Activated T-helper 1 cell treated with anti-CD3 and anti-CD28 coated beads, Interleukin-12 subunit alpha, Interleukin-12 subunit beta, Interleukin-2, Interleukin-4 antibody, amounts not matched to agents 30 ng/mL and 10 ng/mL and 1 ng/mL, durations not matched to agents 14 hours and 24 hours and 36 hours (primary cell): ENCODE data around the gene NHLH2. TPM values are rescaled to one million over a fixed set of nuclear protein-coding genes. Genes with fewer than 3 reads are reported as not detected.

Experiments used
- DNase-seq: peaks from one replicate; pipeline ENCODE4 v3.0.0; 2021; ENCODE audit warnings: low spot score
- H3K27ac Mint-ChIP-seq: one replicate; pipeline ENCODE4 v1.8.0; 2021; ENCODE audit warnings: mild to moderate bottlenecking, mixed read lengths
- H3K27me3 Mint-ChIP-seq: one replicate; pipeline ENCODE4 v1.8.0; 2022; ENCODE audit warnings: mild to moderate bottlenecking, moderate library complexity, mixed read lengths; ENCODE audit not compliant: insufficient read depth
- H3K36me3 Mint-ChIP-seq: one replicate; pipeline ENCODE4 v1.8.0; 2021; ENCODE audit warnings: low read depth, mixed read lengths
- H3K4me1 Mint-ChIP-seq: one replicate; pipeline ENCODE4 v1.8.0; 2021; ENCODE audit warnings: low read depth, mixed read lengths
- H3K4me3 Mint-ChIP-seq: one replicate; pipeline ENCODE4 v1.8.0; 2021; ENCODE audit warnings: mild to moderate bottlenecking, moderate library complexity, mixed read lengths
- H3K9me3 Mint-ChIP-seq: one replicate; pipeline ENCODE4 v1.8.0; 2021; ENCODE audit warnings: mixed read lengths
- intact Hi-C: fragments of 100-400 bp; cut with micrococcal nuclease; formaldehyde crosslinking; loops from one replicate; pipeline ENCODE4 v1.15.1; 2024
- total RNA-seq: library from RNA; stranded (reverse); gene quantifications from 2 replicates; pipeline ENCODE4 v1.2.3, GENCODE V29; 2022

Gene NHLH2
- total RNA-seq, 1 donor from 2014 or later, result not detected

DNA sequence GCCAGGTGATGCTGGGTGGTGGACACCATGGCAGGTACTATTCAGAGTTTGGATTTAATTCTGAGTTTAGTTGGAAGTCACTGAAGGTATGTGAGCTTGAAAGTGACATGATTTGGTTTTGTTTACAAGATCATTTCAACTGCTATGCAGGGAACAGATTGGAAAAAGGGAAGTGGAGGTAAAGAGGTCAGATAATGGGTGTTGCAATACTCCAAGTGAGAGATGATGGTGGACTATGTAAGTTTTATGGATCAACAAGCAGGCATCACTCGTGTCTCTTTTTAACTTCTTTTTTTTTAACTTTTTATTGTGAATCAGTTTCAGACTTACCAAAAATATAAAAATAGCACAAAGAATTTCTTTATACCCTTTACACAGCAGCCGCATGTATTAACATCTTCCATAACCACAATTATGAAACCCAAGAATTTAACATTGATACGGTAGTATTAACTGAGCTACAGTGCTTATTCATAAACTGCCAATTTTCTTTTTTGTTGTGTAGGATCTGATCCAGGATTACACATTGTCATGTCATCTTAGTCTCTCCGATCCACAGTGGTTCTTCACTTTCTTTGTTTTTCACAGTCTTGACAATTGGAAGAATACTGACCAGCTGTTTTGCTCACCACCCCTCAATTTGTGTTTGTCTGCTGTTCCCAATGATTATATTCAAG lies 24.9 kb upstream of the NHLH2 start:
- no peak overlapping the region for H3K4me3 Mint-ChIP-seq
- H3K4me1 Mint-ChIP-seq, result no peaks in the 10 kb centered on the region
- intact Hi-C loops, result no loop called here
- H3K27ac Mint-ChIP-seq, result no peak overlapping the region
- no peak for DNase-seq
- no peaks in the 10 kb centered on the region for H3K9me3 Mint-ChIP-seq
- no peaks in the 10 kb centered on the region for H3K36me3 Mint-ChIP-seq
- H3K27me3 Mint-ChIP-seq, result peaks cover 7% of the 10 kb centered on the region

DNA sequence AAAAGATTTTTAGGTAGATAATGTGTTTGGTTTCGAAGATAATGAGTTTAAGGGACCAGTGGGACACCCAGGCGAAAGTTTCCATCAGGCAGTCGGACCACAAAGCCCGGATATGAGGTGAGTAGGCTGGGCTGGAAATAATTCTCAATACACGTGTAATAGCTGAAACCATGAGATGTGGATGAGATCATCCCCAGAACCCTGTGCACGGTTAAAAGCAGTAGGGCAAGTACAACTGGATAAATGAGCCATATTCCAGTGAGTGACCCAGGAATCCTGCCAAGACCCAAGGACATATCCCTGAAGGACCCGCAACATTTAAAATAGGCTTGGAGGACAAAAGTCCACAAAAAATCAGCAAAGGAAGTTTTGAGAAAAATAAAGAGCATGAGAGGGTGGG lies 21.5 kb upstream of the NHLH2 start:
- H3K27ac Mint-ChIP-seq, result no peak overlapping the region
- intact Hi-C loops, result no loop called here
- H3K27me3 Mint-ChIP-seq, result peaks cover 1% of the 10 kb centered on the region
- no peak for DNase-seq
- no peaks in the 10 kb centered on the region for H3K4me1 Mint-ChIP-seq
- H3K9me3 Mint-ChIP-seq, result no peaks in the 10 kb centered on the region
- H3K36me3 Mint-ChIP-seq, result no peaks in the 10 kb centered on the region
- no peak overlapping the region for H3K4me3 Mint-ChIP-seq

DNA sequence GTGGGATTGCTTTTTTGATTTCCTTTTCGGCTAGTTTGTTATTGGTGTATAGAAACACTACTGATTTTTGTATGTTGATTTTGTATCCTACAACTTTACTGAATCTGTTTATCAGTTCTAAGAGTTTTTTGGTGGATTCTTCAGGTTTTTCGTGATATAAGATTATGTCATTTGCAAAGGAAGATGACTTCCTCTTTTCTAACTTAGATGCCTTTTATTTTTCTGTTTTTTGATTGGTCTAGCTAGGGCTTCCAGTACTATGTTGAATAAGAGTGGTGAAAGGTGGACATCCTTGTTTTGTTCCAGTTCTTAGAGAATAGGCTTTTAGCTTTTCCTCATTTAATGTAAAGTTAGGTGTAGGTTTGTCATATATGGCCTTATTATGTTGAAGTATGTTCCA lies 13.1 kb upstream of the NHLH2 start:
- intact Hi-C loops, result no loop called here
- no peak overlapping the region for H3K27ac Mint-ChIP-seq
- no peaks in the 10 kb centered on the region for H3K4me1 Mint-ChIP-seq
- no peaks in the 10 kb centered on the region for H3K36me3 Mint-ChIP-seq
- H3K4me3 Mint-ChIP-seq, result no peak overlapping the region
- DNase-seq, result no peak
- no peaks in the 10 kb centered on the region for H3K9me3 Mint-ChIP-seq
- H3K27me3 Mint-ChIP-seq, result peaks cover 16% of the 10 kb centered on the region

DNA sequence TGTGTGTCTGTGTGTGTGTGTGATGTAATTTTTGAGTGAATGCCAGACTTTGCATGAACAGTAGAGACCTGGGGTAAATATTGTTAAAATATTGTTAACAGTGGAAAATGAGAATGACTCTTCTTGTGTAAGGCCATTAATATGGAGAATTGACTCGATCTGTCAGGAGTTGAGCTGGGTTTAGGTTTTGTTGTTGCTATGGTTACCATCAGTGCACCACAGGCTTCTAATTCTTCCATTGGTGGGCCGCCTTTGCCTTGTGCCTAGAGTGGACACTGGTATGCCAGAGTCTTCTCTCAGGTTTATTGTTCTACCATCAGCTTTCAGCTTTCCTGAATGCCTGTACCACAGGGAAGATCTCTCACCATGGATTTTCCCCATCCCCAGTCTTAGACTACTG lies 10.0 kb upstream of the NHLH2 start:
- Mint-ChIP-seq H3K27me3 (peaks cover 16% of the 10 kb centered on the region), H3K27ac (no peak overlapping the region), H3K4me3 (no peak overlapping the region), H3K36me3 (no peaks in the 10 kb centered on the region), H3K4me1 (no peaks in the 10 kb centered on the region), H3K9me3 (no peaks in the 10 kb centered on the region)
- no peak for DNase-seq
- intact Hi-C loops, result no loop called here

DNA sequence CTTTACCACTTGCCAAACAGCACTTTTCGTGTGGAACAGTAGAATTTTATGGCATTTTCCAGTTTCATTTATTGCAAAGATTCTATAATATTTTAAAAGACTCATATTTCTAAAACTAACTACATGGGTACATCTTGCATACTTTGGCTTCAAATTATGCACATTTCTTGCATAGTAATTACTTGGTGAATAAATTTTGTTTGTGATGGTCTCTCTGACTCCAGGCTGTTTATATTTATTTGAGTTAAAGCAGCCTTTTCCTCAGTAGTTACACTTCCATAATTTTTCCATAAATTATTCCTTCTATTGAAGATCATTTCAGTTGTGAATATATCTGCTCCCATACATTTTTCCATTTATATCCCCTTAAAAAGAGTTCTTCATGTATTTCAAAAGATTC lies 6.9 kb upstream of the NHLH2 start:
- Mint-ChIP-seq H3K4me1 (no peaks in the 10 kb centered on the region), H3K4me3 (no peak overlapping the region), H3K27me3 (peaks cover 16% of the 10 kb centered on the region), H3K9me3 (no peaks in the 10 kb centered on the region), H3K27ac (no peak overlapping the region), H3K36me3 (no peaks in the 10 kb centered on the region)
- no peak for DNase-seq
- intact Hi-C loops, result no loop called here

DNA sequence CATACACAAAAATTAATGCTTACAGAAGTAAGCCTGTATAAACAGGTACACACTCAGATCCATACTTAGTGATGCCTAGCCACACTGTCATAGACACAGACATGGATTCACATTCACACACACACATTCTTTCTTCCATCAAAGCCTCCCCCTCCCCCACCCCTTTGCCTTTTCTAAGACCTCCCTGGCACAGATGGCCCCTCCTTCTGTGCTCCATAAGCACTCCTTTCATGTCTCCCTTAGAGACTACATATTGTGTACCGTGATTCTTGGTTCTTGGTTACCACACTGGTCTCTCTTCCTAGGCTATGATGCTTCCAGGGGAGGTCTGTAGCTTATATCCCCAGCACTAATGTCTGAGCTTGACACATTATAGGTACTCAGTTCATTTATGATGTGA lies 2.0 kb upstream of the NHLH2 start:
- H3K4me1 Mint-ChIP-seq, result no peaks in the 10 kb centered on the region
- no peak for DNase-seq
- H3K27me3 Mint-ChIP-seq, result peaks cover 37% of the 10 kb centered on the region
- no peak overlapping the region for H3K27ac Mint-ChIP-seq
- H3K36me3 Mint-ChIP-seq, result no peaks in the 10 kb centered on the region
- no peak overlapping the region for H3K4me3 Mint-ChIP-seq
- no peaks in the 10 kb centered on the region for H3K9me3 Mint-ChIP-seq
- intact Hi-C loops, result no loop called here

DNA sequence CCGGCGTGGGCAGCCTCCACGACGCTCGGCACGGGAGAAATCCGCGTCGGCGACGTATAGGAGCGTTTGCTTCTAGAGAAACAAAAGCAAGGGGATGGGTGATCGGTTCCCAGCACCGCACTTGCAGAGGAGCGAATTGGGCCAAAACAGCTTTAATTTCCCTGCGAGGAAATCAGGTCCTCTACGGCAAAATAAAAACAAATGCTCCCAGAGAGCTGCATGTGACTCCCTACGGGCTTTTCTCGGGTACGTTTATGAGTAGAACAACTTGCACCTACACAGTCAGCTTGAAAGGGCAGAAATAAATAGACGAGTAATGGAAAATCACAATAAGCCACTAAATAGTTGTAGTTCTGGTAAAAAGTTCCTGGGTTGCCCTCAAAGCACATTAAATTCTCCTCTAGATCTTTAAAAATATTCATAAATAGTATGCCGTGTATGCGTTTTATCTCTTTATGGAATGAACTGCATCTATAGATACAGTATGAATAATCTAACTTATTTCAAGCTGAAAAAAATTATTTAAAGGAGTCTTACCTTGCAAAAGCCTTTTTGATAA lies 1.2 kb downstream of the NHLH2 start:
- Mint-ChIP-seq H3K27ac (no peak overlapping the region), H3K4me3 (no peak overlapping the region), H3K27me3 (peaks cover 61% of the 10 kb centered on the region), H3K4me1 (no peaks in the 10 kb centered on the region), H3K9me3 (no peaks in the 10 kb centered on the region), H3K36me3 (no peaks in the 10 kb centered on the region)
- intact Hi-C loops, result no loop called here
- DNase-seq, result no peak

DNA sequence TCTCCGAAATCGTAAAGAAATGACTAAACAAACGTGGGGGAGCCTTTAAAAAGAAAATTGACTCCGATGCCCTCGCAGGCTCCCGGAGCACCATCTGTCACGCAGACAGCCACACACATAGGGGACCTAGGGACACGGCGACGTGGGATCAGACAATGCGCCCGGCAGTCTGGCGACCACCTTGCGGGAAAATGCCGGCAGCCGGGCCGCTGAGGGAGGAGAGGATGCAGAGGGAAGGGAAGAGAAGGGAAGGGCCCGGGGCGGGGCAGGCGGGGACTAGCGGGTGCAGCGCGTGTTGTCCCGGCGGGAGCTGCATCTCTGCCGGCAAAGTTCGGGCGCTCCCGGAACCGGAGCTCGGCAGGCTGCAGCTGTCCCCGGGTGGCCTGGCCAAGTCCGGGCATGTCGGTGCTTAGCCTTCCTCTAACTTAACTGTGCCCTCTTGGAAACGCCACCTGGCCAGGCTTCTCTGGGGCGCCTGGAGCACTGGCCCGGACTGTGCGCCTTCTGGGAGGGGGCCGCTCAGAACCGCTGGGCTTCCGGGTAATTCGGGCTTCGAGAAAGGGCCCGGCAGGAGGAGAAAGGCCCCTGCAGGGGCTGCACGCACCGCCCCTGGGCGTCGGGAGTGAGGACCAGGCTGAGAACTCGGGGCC lies 1.8 kb downstream of the NHLH2 start:
- H3K27ac Mint-ChIP-seq, result no peak overlapping the region
- no peaks in the 10 kb centered on the region for H3K4me1 Mint-ChIP-seq
- intact Hi-C loops, result no loop called here
- peaks cover 63% of the 10 kb centered on the region for H3K27me3 Mint-ChIP-seq
- H3K9me3 Mint-ChIP-seq, result no peaks in the 10 kb centered on the region
- peak overlapping the region; percentile 70 for H3K4me3 Mint-ChIP-seq
- DNase-seq, result no peak
- H3K36me3 Mint-ChIP-seq, result no peaks in the 10 kb centered on the region

DNA sequence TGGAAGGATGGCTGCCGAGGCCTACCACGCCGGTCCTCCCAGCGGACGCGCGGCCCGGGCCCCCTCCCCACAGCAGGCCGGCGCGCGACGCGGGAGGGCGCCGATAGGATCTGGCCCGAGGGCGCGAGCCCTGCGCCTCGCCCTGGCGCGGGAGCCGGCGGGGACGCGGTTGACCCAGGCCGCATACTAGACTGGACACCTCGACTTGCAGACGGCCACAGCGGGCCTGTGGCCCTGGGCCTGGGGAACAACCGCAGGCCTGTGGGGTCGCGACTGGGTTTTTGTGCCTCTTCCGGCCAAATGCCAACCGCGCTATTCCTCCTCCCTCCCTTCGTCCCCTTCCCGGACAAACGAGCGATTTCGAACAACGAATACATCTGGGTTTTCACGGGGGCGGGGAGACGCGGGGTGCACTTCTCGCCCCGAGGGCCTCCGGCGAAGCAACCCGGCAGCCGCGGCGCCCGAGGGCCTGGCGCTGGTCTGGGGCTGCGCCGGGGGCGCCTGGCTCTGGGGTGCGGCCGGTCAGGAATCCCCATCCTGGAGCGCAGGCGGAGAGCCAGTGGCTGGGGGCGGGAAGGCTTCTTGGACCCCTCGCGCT lies 2.4 kb downstream of the NHLH2 start:
- Mint-ChIP-seq H3K36me3 (no peaks in the 10 kb centered on the region), H3K9me3 (no peaks in the 10 kb centered on the region), H3K27ac (no peak overlapping the region), H3K4me3 (no peak overlapping the region), H3K27me3 (peaks cover 60% of the 10 kb centered on the region), H3K4me1 (no peaks in the 10 kb centered on the region)
- no peak for DNase-seq
- intact Hi-C loops, result no loop called here

DNA sequence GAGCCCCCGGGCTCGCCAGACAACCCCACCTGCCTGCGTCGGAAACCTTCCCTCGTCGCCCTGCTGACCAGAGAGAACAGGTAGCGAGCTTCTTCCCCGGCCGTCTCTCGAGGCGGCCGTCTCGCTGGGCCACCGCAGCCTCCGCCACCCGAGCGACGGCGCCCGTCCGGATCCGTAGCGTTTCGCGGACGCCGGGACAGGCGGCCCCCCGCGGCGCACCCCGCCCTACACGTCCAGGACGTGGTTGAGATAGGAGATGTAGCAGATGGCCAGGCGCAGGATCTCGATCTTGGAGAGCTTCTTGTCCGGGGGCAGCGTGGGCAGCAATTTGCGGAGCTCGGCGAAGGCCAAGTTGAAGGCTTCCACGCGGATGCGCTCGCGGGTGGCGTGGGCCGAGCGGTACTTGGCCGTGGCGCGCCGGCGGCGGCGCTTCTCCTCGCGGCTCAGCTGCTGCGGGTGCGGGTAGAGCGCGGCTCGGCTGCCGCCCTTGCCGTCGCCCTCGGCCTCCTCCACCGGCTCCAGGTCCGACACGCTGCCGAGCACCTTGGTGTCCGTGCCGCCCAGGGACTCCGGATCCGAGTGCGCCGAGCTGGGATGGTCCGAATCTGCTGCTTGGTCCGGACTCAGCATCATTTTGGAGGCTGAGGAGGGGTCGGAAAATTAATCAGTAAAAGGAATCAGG lies 3.0 kb downstream of the NHLH2 start:
- intact Hi-C loops, result no loop called here
- Mint-ChIP-seq H3K27ac (no peak overlapping the region), H3K36me3 (no peaks in the 10 kb centered on the region), H3K4me1 (no peaks in the 10 kb centered on the region), H3K9me3 (no peaks in the 10 kb centered on the region), H3K4me3 (no peak overlapping the region), H3K27me3 (peaks cover 60% of the 10 kb centered on the region)
- no peak for DNase-seq

DNA sequence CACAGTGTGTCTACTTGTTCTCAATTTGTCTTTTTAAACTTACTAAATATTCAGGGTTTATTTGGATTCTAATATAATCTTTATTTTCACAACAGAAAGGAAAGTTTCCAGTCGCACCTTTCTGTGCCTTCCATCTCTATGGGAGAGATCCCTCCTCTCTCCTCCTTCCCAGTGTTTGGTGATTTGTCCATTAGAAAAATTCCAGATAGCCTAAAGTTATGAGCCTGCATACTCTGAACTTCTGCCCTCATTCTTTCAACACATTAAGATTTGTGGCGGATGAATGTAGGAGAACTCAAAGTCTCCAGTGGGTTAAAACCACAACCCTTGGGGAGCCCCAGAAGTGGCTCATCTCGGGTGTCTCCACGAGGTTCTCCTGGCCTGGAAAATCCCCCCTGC lies 3.6 kb downstream of the NHLH2 start:
- H3K27ac Mint-ChIP-seq, result no peak overlapping the region
- H3K27me3 Mint-ChIP-seq, result peaks cover 64% of the 10 kb centered on the region
- no peaks in the 10 kb centered on the region for H3K4me1 Mint-ChIP-seq
- intact Hi-C loops, result no loop called here
- DNase-seq, result no peak
- no peaks in the 10 kb centered on the region for H3K36me3 Mint-ChIP-seq
- H3K4me3 Mint-ChIP-seq, result no peak overlapping the region
- no peaks in the 10 kb centered on the region for H3K9me3 Mint-ChIP-seq

DNA sequence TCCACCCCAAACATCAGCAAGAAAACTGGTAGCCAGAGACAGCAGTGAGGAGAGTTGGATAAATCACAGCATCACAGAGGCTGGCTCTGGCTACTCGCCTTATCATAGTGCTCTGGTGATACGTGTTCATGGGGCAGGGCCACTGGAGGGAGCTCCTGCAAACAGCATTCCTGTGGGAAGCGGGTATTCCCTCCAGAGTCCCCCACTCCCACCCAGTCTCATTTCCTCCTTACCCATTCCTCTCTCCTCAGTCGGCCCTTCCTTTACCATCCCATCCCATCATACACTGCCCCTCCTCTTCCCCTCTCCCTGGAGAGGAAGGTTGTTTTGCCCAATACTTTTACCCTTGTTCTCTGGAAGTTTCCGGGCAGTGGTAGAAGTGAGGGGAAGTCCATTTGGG lies 7.1 kb downstream of the NHLH2 start:
- Mint-ChIP-seq H3K4me3 (no peak overlapping the region), H3K36me3 (no peaks in the 10 kb centered on the region), H3K27ac (no peak overlapping the region), H3K9me3 (no peaks in the 10 kb centered on the region), H3K4me1 (no peaks in the 10 kb centered on the region), H3K27me3 (peaks cover 36% of the 10 kb centered on the region)
- intact Hi-C loops, result no loop called here
- no peak for DNase-seq

DNA sequence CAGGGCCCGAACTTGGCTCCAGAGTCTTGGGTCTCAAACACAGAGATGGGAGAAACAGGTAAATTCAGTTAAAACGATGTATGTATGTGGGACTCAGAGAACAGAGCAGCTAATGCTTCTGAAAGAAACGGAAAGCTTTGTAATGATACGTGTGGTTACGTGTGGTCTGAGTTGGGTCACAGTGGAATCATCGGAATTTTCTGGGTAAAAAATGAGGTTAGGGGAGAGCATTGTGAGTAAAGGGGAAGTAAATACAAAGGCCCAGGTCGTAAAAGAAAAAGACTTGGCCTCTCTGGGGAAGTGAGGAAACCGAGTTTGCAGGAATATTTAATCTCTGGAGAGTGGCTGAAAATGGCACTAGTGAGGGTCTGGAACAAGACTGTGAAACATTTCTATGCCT lies 8.3 kb downstream of the NHLH2 start:
- Mint-ChIP-seq H3K27me3 (peaks cover 44% of the 10 kb centered on the region), H3K9me3 (no peaks in the 10 kb centered on the region), H3K4me1 (no peaks in the 10 kb centered on the region), H3K27ac (no peak overlapping the region), H3K36me3 (no peaks in the 10 kb centered on the region), H3K4me3 (no peak overlapping the region)
- no peak for DNase-seq
- intact Hi-C loops, result no loop called here
